ENCODE results near the gene KIAA1549. TPM values are rescaled to one million over a fixed set of nuclear protein-coding genes. Genes with fewer than 3 reads are reported as not detected.
A peak's percentile ranks its signal among the peaks of the same experiment; 100 is the strongest.

Gene KIAA1549
- total RNA-seq, 1 donor from 2014 or later, result 5.8 TPM

DNA sequence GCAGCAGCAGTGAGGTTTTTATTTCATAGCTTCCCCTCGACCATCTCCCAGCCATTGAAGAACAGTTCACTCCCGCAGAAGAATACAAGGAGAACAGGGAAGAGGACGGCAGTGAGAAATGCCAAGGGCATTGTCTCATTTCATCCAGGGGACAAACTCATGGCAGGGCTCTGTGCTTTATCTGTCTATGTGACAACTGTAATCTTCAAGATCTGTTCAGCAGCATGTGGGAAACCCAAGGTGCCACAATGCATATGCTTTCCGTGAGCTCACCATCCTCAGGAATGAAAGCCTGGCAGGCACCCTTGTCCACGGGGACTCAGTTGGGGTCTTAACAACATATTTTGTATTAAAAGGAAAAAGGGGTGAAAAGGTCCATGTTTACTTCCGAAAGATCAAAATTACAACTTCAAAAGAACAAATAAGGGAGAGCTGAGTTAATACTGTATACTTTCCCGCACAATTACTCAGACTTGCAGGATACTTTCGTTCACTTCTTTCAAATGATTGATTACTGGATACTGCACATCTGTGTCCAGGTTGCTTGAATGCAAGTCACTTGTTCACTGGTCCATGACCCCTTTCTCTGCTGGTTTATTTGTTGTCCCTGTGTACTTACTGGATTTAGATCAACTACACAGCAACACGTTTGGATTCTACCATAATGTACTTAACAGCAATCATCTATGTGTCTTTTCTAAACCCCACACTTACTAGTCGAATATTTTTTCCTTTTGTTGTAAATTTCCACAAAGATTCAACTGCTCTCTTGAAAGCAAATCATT is 93.1 kb downstream of the KIAA1549 start:
- no peaks in the 10 kb centered on the region for H3K27me3 ChIP-seq (ENCODE audit: control insufficient read depth, insufficient read depth, low read length)
- no peak for DNase-seq (ENCODE audit: low read depth)
- no peaks in the 10 kb centered on the region for H3K36me3 ChIP-seq (ENCODE audit: control insufficient read depth, insufficient read depth, low read length)
- TF ChIP-seq, protein P1, sequence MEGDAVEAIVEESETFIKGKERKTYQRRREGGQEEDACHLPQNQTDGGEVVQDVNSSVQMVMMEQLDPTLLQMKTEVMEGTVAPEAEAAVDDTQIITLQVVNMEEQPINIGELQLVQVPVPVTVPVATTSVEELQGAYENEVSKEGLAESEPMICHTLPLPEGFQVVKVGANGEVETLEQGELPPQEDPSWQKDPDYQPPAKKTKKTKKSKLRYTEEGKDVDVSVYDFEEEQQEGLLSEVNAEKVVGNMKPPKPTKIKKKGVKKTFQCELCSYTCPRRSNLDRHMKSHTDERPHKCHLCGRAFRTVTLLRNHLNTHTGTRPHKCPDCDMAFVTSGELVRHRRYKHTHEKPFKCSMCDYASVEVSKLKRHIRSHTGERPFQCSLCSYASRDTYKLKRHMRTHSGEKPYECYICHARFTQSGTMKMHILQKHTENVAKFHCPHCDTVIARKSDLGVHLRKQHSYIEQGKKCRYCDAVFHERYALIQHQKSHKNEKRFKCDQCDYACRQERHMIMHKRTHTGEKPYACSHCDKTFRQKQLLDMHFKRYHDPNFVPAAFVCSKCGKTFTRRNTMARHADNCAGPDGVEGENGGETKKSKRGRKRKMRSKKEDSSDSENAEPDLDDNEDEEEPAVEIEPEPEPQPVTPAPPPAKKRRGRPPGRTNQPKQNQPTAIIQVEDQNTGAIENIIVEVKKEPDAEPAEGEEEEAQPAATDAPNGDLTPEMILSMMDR (IDR thresholded peaks at IDR 0.05; ENCODE audit: insufficient read depth, low read length, poor library complexity, severe bottlenecking), result no peak
- no peak overlapping the region for H3K4me3 ChIP-seq (ENCODE audit: low read depth, low read length)

DNA sequence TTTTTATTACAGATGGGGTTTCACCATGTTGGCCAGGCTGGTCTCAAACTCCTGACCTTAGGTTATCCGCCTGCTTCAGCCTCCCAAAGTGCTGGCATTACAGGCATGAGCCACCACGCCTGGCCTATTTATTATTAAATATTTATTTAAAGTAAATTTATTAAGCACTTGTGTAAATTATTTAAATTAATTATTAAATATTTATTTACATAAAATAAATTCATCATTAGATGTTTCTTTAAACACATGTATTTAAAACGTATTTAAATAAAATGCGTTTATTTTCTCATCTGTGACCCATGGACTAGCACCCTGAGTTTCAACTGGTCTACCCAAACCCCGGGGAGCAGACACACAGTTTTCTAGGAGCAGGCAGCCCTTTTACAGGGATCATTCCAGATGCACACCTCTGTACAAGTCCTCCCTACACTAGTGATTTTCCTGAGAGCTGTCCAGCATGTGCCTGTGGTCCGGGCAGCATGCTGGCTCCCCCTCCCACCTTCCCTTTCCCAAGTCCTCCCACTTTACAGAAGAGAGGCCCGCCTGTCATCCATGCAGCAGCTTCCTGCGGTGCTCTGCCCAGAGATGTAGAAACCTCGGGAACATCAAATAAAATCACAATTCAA is 94.0 kb downstream of the KIAA1549 start:
- no peaks in the 10 kb centered on the region for H3K36me3 ChIP-seq (ENCODE audit: control insufficient read depth, insufficient read depth, low read length)
- no peak for DNase-seq (ENCODE audit: low read depth)
- H3K4me3 ChIP-seq (ENCODE audit: low read depth, low read length), result no peak overlapping the region
- TF ChIP-seq, protein P1 (IDR thresholded peaks at IDR 0.05; ENCODE audit: insufficient read depth, low read length, poor library complexity, severe bottlenecking), result no peak
- H3K27me3 ChIP-seq (ENCODE audit: control insufficient read depth, insufficient read depth, low read length), result no peaks in the 10 kb centered on the region

DNA sequence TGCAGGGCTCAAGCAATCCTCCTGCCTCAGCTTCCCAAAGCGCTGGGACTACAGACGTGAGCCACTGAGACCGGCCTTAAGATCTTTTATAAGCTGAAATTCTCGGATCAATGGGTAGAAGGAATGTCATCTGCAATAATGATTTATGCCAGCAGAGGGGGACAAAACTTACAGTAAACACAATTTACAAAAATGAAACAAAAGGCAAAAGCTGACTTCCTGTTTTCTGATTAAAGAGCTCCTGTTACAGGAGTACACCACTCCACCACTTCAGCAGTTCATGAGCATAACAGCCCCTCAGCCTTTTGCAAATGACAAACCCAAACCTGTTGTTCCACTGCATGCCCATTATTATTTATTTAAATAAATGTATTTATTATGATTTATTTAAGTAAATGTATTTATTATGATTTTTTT is 94.7 kb downstream of the KIAA1549 start:
- TF ChIP-seq, protein P1 (IDR thresholded peaks at IDR 0.05; ENCODE audit: insufficient read depth, low read length, poor library complexity, severe bottlenecking), result peak; percentile 60
- no peak overlapping the region for H3K4me3 ChIP-seq (ENCODE audit: low read depth, low read length)
- H3K36me3 ChIP-seq (ENCODE audit: control insufficient read depth, insufficient read depth, low read length), result no peaks in the 10 kb centered on the region
- DNase-seq (ENCODE audit: low read depth), result peak; percentile 28
- no peaks in the 10 kb centered on the region for H3K27me3 ChIP-seq (ENCODE audit: control insufficient read depth, insufficient read depth, low read length)

DNA sequence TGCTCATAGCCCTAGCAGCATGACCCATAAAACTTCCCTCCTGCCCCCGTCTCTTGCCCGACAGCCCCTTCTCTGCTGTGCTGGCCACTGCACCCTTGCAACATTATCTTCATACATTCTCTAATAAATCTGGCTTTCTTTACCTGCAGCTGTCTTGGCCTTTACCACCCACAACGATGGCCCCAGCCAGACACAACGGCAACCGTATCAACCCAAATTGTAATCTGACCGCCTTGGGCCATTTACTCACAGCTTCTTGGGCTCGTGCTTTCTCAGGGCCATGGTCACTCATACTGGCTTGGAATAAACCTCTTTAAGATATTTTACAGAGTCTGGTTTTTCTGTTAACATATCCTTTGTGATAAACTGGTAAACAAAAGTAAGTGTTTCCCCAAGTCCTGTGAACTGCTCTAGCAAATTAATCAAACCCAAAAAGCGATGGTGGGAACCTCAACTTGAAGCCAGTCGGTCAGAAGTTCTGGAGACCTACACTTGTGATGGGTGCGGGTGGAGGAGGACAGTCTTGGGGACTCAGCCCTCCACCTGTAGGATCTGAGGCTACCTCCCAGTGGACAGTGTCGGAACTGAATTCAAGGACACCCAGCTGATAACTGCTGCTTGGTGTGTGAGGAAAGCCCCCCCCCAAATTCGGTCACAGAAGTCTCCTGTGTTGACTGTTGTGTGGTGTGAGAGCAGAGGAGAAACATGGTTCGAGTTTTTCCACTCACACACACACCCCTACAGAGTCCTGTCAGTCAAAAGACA is 95.6 kb downstream of the KIAA1549 start:
- no peak for DNase-seq (ENCODE audit: low read depth)
- TF ChIP-seq, protein P1 (IDR thresholded peaks at IDR 0.05; ENCODE audit: insufficient read depth, low read length, poor library complexity, severe bottlenecking), result no peak
- Histone ChIP-seq H3K27me3 (ENCODE audit: control insufficient read depth, insufficient read depth, low read length) (no peaks in the 10 kb centered on the region), H3K36me3 (ENCODE audit: control insufficient read depth, insufficient read depth, low read length) (no peaks in the 10 kb centered on the region), H3K4me3 (ENCODE audit: low read depth, low read length) (no peak overlapping the region)

DNA sequence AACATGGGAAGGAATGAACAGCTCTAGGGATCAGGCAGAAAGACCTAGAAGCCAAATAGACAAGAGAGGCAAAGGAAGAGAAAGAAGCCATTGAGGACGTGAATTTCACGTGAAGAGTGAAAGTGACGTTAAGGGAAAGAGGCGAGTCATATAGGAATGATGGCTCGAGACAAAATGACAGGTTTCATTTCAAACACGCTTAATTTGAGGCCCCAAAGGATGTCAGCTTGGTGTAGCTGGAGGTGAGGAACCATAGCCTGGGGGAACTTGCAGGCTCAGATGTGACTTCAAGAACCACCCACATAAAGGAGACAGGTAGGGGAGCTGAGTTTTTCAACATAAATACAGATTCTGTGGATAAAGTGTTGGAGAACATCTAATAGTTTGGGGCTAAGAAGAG is 98.9 kb downstream of the KIAA1549 start:
- no peak for DNase-seq (ENCODE audit: low read depth)
- Histone ChIP-seq H3K27me3 (ENCODE audit: control insufficient read depth, insufficient read depth, low read length) (no peaks in the 10 kb centered on the region), H3K36me3 (ENCODE audit: control insufficient read depth, insufficient read depth, low read length) (no peaks in the 10 kb centered on the region), H3K4me3 (ENCODE audit: low read depth, low read length) (no peak overlapping the region)
- TF ChIP-seq, protein P1 (IDR thresholded peaks at IDR 0.05; ENCODE audit: insufficient read depth, low read length, poor library complexity, severe bottlenecking), result no peak
